SU-DHL-6 (cell line): ENCODE measurements around the gene FAM107B.

Experiments
- H2AFZ ChIP-seq: fragments of 200-600 bp; sonication (generic); 2 replicates; pipeline ENCODE4 v1.6.1; 2014; ENCODE audit warnings: low read depth, mild to moderate bottlenecking, moderate library complexity, mixed read lengths, antibody characterized with exemption, low read length; ENCODE audit not compliant: severe bottlenecking
- H3F3A ChIP-seq: fragments of 200-600 bp; shearing (Covaris generic); 2 replicates; pipeline ENCODE4 v1.6.0; 2016; ENCODE audit warnings: antibody characterized with exemption, mild to moderate bottlenecking; ENCODE audit not compliant: insufficient read depth
- H3K27ac ChIP-seq: fragments of 200-600 bp; sonication (generic); 2 replicates; pipeline ENCODE4 v1.5.1; 2016; ENCODE audit warnings: low read depth, mild to moderate bottlenecking, low read length, moderate library complexity, mixed read lengths
- H3K27me3 ChIP-seq: fragments of 200-600 bp; sonication (generic), shearing (Covaris generic); 2 replicates; pipeline ENCODE4 v1.6.0; 2014; ENCODE audit warnings: mild to moderate bottlenecking, low read length
- H3K36me3 ChIP-seq: fragments of 200-600 bp; sonication (generic); 2 replicates; pipeline ENCODE4 v1.6.1; 2014; ENCODE audit warnings: mild to moderate bottlenecking, low read length, mixed read lengths
- H3K4me2 ChIP-seq: fragments of 300-600, 200-600 bp; shearing (Covaris generic), sonication (generic); 2 replicates; pipeline ENCODE4 v1.6.0; 2014; ENCODE audit warnings: low read length, low read depth, mild to moderate bottlenecking; ENCODE audit not compliant: poor library complexity, severe bottlenecking
- H3K4me3 ChIP-seq: fragments of 200-600 bp; sonication (generic); 2 replicates; pipeline ENCODE4 v1.5.1; 2014; ENCODE audit warnings: antibody characterized with exemption, low read length, mild to moderate bottlenecking, mixed read lengths; ENCODE audit not compliant: insufficient read depth, poor library complexity, severe bottlenecking
- H3K79me2 ChIP-seq: fragments of 200-600 bp; sonication (generic); 2 replicates; pipeline ENCODE4 v1.6.1; 2014; ENCODE audit warnings: mild to moderate bottlenecking, low read length, moderate library complexity; ENCODE audit not compliant: insufficient read depth
- H3K9ac ChIP-seq: fragments of 200-600 bp; sonication (generic); 2 replicates; pipeline ENCODE4 v1.7.0; 2014; ENCODE audit warnings: mild to moderate bottlenecking, low read length
- H3K9me2 ChIP-seq: fragments of 200-600 bp; sonication (generic); replicated peaks from 2 replicates; pipeline ENCODE4 v1.6.1; 2014; ENCODE audit warnings: low read length; ENCODE audit not compliant: insufficient read depth
- H3K9me3 ChIP-seq: fragments of 200-600 bp; sonication (generic); 2 replicates; pipeline ENCODE4 v1.6.1; 2014; ENCODE audit warnings: low read length, mixed read lengths; ENCODE audit not compliant: insufficient read depth
- H4K20me1 ChIP-seq: fragments of 200-600 bp; sonication (generic); 2 replicates; pipeline ENCODE4 v1.6.1; 2014; ENCODE audit warnings: low read depth, mild to moderate bottlenecking, antibody characterized with exemption, low read length, moderate library complexity, mixed read lengths
- EZH2phosphoT487 ChIP-seq: fragments of 200-600 bp; sonication (generic), shearing (Covaris generic); conservative IDR thresholded peaks from 2 replicates; pipeline ENCODE4 v1.6.1; 2018; ENCODE audit warnings: mild to moderate bottlenecking, antibody characterized with exemption, low read length, moderate library complexity, mixed read lengths
- TF ChIP-seq, protein P1 (sequence below): fragments of 200-600 bp; sonication (generic); IDR thresholded peaks from one replicate; pipeline ENCODE4 v1.5.1; 2017; ENCODE audit warnings: antibody characterized with exemption, mild to moderate bottlenecking, low read length, moderate library complexity; ENCODE audit not compliant: insufficient read depth, poor library complexity, severe bottlenecking

FAM107B gene

GRCh38 chr10:14552015-14552414 lies 222.7 kb downstream of the FAM107B start:
- H4K20me1 ChIP-seq = peaks cover 53% of the 10 kb centered on the region
- no peak for TF ChIP-seq EZH2phosphoT487
- TF ChIP-seq, protein P1, sequence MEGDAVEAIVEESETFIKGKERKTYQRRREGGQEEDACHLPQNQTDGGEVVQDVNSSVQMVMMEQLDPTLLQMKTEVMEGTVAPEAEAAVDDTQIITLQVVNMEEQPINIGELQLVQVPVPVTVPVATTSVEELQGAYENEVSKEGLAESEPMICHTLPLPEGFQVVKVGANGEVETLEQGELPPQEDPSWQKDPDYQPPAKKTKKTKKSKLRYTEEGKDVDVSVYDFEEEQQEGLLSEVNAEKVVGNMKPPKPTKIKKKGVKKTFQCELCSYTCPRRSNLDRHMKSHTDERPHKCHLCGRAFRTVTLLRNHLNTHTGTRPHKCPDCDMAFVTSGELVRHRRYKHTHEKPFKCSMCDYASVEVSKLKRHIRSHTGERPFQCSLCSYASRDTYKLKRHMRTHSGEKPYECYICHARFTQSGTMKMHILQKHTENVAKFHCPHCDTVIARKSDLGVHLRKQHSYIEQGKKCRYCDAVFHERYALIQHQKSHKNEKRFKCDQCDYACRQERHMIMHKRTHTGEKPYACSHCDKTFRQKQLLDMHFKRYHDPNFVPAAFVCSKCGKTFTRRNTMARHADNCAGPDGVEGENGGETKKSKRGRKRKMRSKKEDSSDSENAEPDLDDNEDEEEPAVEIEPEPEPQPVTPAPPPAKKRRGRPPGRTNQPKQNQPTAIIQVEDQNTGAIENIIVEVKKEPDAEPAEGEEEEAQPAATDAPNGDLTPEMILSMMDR = no peak
- H3K79me2 ChIP-seq = peaks cover 100% of the 10 kb centered on the region

GRCh38 chr10:14550471-14550981 lies 224.2 kb downstream of the FAM107B start:
- no peak for TF ChIP-seq EZH2phosphoT487
- TF ChIP-seq, protein P1 = no peak
- no peaks in the 10 kb centered on the region for H3K27me3 ChIP-seq
- H3K9me2 ChIP-seq = no peaks in the 10 kb centered on the region
- H3F3A ChIP-seq = peaks cover 30% of the 10 kb centered on the region; the same call in 1 of the 2 replicates
- peaks cover 100% of the 10 kb centered on the region for H3K79me2 ChIP-seq
- no peak overlapping the region for H3K4me2 ChIP-seq
- peaks cover 32% of the 10 kb centered on the region for H3K36me3 ChIP-seq
- H3K27ac ChIP-seq = no peak overlapping the region
- no peak overlapping the region for H3K9ac ChIP-seq
- H3K4me3 ChIP-seq = no peak overlapping the region
- peaks cover 41% of the 10 kb centered on the region for H4K20me1 ChIP-seq
- H2AFZ ChIP-seq = no peak overlapping the region
- no peaks in the 10 kb centered on the region for H3K9me3 ChIP-seq

More at GRCh38 chr10:14552015-14552414, 222.7 kb downstream of the FAM107B start:
- Histone ChIP-seq H3K4me2 (no peak overlapping the region), H3K9me3 (no peaks in the 10 kb centered on the region), H3F3A (peaks cover 19% of the 10 kb centered on the region), H3K9me2 (no peaks in the 10 kb centered on the region), H3K27me3 (no peaks in the 10 kb centered on the region), H3K9ac (no peak overlapping the region), H3K4me3 (no peak overlapping the region), H3K36me3 (peaks cover 32% of the 10 kb centered on the region), H2AFZ (no peak overlapping the region), H3K27ac (no peak overlapping the region)

DNA sequence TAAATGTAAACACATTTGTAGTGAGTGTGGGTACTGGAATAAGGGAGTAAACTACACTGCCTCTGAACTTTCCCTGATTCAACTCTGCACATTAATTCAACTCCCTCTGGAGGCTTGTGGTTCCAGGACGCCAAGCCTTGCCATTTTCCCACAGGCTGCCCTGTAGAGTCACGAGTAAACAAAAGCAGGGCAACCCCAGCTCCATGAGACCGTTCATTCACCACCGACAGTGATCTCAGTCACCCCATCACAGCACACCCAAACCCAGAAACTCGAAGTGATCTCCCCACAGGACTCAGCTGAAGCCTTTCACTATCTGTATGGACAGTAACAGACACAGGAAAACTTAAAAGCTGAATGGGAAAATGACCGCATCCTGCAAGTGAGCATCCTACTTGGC lies 225.2 kb downstream of the FAM107B start:
- H3K27ac ChIP-seq = no peak overlapping the region
- no peaks in the 10 kb centered on the region for H3K9me2 ChIP-seq
- H2AFZ ChIP-seq = no peak overlapping the region
- no peaks in the 10 kb centered on the region for H3K27me3 ChIP-seq
- no peaks in the 10 kb centered on the region for H3K9me3 ChIP-seq
- no peak for TF ChIP-seq EZH2phosphoT487
- TF ChIP-seq, protein P1 = no peak
- no peak overlapping the region for H3K4me2 ChIP-seq
- no peak overlapping the region for H3K4me3 ChIP-seq
- H3K9ac ChIP-seq = no peak overlapping the region
- peaks cover 37% of the 10 kb centered on the region for H4K20me1 ChIP-seq
- peaks cover 100% of the 10 kb centered on the region for H3K79me2 ChIP-seq
- H3F3A ChIP-seq = peaks cover 21% of the 10 kb centered on the region; the same call in 1 of the 2 replicates
- peaks cover 32% of the 10 kb centered on the region for H3K36me3 ChIP-seq
